ENCODE data around the gene ZNF587.
"Not testable (repeated sequence)": the region's sequence is repeated elsewhere in the genome, so short reads cannot be mapped to it uniquely, and the experiment has no call there.

The ZNF587 gene

DNA sequence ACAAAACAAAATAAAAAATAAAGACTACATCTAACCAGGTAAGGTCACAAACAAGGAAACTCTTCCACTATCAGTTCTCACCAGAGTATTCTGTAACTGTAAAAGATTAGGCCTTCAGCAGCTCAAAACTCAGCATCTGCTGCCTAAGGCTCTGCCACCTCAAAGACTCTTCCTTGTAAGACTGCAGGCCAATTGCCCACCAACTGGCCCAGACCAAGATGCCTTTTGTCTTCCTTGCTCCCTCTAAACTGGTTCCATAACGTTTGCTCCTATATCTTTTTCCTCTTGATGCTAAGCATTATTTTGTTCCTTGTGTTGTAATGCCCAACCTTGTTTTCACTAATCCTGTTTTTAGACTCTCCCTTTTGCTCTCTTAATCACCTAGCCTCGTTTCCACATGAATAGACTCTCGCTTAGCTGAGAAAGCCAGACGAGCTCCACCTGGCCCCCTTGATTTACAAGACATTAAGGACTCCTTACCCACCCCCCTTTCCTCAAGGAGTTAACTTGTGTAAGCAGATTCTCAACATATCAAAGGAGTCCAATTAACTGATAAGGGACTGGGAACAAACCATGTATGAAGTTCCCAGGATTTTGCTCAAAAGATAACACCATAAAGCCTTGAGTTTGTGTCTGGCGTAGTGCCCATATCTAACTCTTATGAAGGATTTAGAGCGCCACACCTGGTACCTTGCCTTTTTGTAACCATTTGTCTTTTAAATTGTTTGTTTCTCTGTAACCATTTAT lies 37.7 kb downstream of the ZNF587 start:
- DNase-seq (ENCODE audit: low read depth) = no peak

DNA sequence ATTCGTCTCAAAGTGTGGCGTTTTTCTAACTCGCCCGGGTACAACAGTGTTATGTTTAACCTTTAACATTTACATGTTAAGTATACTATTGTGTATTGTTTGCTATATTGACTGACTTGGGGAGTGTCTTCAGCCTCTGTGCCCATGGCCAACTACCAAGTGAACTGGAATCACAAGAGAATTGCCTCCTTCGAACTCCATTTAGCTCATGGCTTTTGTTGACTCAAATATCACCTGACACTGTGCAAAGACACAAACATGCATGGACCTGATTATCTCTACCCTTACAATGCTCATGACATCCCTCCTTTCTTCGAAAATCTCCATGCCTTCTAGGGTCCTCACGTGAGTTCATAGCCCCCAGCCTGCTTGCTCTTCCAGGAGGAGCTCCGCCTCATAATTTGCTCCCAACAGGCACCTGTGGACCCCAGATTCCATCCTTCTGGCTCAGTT lies 38.5 kb downstream of the ZNF587 start:
- DNase-seq (ENCODE audit: low read depth) = no peak

DNA sequence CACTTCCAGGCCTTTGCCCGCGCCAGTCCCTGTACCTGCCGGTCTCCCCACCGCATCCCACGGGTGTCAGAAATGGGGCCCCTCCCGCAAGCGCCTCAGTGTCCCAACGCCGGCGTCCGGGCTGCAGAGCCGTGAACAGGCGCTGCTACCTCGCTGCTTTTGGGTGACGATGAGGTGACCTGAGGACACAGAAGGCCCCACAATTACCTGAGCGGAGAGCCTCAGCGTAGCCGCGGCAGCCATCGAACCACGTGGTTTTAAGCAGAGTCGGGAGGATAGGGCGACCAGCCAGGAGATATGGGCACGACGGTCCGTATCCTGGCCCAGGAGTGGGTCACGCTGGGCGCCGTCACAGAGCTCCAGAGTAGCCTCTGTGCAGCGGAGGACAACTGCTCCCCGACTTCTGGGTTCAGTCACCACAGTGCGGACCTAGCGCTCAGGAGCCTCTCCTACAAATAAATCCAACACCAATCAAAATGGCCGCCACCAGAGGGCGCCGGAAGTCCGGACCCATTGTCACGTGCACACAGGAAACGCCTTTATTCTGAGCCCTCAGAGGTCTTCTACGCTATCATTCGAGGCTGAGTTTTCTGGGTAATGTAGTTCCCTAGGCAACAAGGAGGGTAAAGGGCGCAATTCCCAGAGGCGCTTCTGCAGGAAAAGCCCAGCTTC lies 39.0 kb downstream of the ZNF587 start, which contains the start of gene ZNF814:
TSS of gene ZNF814 (minus strand) at position 478 of the 672 bp plus-strand sequence. CDS start at position 243, 235 bp downstream.
- peak; percentile 86 for DNase-seq (ENCODE audit: low read depth)

DNA sequence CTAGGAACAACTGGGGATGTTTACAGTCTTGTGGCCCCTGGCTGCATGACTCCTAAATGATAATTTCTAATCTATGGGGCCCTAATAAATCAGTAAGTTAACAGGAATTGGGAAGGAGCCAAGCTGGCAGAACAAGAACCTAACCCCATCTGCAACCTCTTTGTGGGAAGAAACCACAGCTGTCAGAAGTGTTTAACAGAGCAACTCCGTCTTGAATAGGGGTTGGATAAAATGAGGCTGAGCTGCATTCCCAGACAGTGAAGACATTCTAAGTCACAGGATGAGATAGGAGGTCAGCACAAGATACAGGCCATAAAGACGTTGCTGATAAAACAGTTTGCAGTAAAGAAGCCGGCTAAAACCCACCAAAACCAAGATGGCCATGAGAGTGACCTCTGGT lies 41.0 kb downstream of the ZNF587 start:
- DNase-seq (ENCODE audit: low read depth) = not testable (repeated sequence)

DNA sequence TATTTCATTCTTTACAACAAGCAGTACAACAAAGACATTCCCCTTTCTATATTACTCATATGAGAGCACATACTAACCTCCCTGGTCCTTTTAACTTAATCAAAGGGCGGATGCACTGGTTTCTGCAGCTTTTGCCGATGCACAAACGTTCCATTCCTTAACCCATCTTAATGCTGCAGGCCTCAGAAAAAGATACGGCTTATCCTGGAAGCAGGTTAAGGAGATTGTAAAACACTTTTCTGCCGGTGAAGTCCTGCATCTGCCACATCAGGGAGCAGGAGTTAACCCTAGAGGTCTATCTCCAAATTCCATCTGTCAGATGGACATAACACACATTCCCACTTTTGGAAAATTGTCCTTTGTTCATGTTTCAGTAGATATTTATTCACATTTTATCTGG lies 50.7 kb downstream of the ZNF587 start:
- DNase-seq (ENCODE audit: low read depth) = no peak

DNA sequence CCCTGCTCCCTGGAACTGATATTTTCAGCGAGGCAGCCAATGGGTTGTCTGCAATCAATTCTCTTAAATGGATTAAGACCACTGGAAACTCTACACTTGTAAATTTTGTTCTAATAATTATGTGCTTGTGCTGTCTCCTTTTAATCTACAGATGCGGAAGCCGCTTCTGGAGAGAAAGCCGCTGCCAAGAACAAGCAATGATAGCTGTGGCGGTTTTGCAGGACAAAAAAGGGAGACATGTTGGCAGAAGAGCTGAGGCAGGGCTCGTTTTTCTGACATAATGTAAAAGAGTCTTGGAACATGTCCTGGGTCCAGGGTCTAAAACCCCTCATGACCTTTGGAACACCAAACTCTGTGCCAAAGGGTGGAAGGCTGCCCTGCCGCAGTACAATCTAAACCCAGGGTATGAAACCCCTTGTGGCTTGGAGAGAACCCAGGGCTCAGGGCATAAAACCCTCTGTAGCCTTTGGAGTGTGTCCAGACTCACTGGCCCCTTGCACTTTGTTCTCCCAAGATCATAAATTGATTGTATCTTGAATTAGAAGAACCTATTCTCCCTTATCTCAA lies 54.0 kb downstream of the ZNF587 start:
- DNase-seq (ENCODE audit: low read depth) = no peak

DNA sequence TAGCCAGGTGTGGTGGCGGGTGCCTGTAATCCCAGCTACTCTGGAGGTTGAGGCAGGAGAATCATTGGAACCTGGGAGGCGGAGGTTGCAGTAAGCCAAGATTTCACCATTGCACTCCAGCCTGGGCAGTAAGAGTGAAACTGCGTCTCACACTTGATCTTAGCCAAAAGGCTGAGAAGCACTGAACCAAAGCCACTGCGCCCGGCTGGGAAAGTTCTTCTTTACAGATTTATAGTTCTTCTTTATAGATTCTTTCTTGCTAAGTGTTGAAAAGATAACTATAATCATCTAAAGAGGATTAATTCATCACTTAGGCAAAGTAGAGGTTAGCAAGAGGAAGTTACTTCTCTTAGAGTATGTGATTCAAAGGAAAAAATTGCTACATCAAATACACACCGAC lies 55.6 kb downstream of the ZNF587 start:
- DNase-seq (ENCODE audit: low read depth) = no peak

DNA sequence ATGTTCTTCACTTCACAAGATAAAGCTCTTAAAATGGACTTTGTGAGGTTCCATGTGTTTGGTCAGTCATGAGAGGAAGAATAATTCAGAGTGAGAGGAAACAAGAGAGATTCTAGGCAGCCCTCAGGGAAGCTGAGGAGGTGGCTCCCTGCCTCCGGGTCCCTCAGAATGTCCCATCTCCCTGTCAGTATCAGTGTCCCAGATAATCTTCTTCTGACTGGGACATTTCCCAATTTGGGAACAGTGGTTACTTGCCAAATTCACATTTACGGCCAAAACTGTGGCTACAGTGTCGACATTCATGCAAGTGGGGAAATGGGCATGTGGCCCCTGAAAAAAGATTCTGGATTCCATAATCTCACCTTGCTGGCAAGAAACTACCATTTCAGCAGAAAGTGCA lies 57.7 kb downstream of the ZNF587 start:
- DNase-seq (ENCODE audit: low read depth) = no peak

DNA sequence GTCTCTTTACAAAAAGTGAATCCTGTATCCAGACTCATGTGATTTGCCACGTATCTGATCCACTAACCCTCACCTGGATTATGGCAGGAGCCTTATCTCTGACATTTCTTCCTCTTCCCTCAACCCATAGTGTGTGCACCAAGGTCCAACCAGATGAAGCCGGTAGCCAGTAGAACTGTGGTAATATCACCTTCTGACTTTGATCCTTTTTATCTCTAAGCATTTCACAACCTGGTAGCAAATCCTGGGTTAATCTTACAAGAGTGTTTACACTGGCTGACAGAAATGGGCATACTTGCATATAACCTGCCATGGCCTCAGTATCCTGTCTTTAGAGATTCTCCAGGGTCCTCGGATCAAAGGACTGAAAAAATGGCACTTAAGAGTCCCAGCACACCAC lies 64.9 kb downstream of the ZNF587 start:
- DNase-seq (ENCODE audit: low read depth) = no peak
